GM12878 (cell line): ENCODE results near the gene CERK. TPM values are rescaled to one million over a fixed set of nuclear protein-coding genes. Genes with fewer than 3 reads are reported as not detected.

Experiments
- ATAC-seq: fragments of 200-7000 bp; cut with Tn5 transposase; 3 replicates; pipeline ENCODE4 v1.9.1; 2020; ENCODE audit warnings: mild to moderate bottlenecking, moderate library complexity
- BruUV-seq: library from RNA; stranded (reverse); fragments of 400-500 nt; replicated peaks from 2 replicates; lab custom pipeline; 2021; lab: Mats Ljungman, UMichigan
- CTCF ChIA-PET: fragments of 300-600 bp; sonication (Branson Sonifier 250); formaldehyde crosslinking; extraction: SDS; loops from one replicate; lab custom pipeline; 2021; ENCODE audit warnings: inconsistent platforms; lab: Yijun Ruan, JAX
- POLR2A ChIA-PET: fragments of 350-600 bp; formaldehyde crosslinking; extraction: SDS; loops from one replicate; lab custom pipeline; 2021; ENCODE audit warnings: inconsistent platforms; lab: Charles Lee
- RAD21 ChIA-PET: fragments of 300-600 bp; sonication (Branson Sonifier 250); formaldehyde crosslinking; loops from one replicate; lab custom pipeline; 2023; ENCODE audit warnings: antibody characterized with exemption; ENCODE audit not compliant: unreplicated experiment; lab: Charles Lee
- SMC1A ChIA-PET: fragments of 300-600 bp; sonication (Branson Sonifier 250); formaldehyde crosslinking; loops from one replicate; lab custom pipeline; 2023; ENCODE audit not compliant: unreplicated experiment, uncharacterized antibody; lab: Charles Lee
- DNase-seq: peaks from one replicate; pipeline ENCODE4 v3.0.0-alpha.2; 2011; ENCODE audit warnings: low read depth, low spot score
- FAIRE-seq: peaks from 3 replicates; lab custom pipeline; 2011; peaks lifted over from hg19 to GRCh38; lab: Jason Lieb, UNC
- H2AFZ ChIP-seq: 2 replicates; pipeline ENCODE4 v1.6.0; 2011; ENCODE audit warnings: low read depth, low read length, control low read depth; ENCODE audit not compliant: control insufficient read depth
- H3K27ac ChIP-seq: 2 replicates; pipeline ENCODE4 v1.5.1; 2011; ENCODE audit warnings: control low read depth; ENCODE audit not compliant: control insufficient read depth, insufficient read depth
- H3K27me3 ChIP-seq, 2 experiments: replicated peaks in 1 of 2; 2 replicates each; pipeline versions ENCODE4 v1.6.0 to v1.6.1; 2011; ENCODE audit warnings: low read length in 1 of 2; ENCODE audit not compliant: control insufficient read depth in 2 of 2, insufficient read depth in 2 of 2
- H3K36me3 ChIP-seq, 2 experiments: 2 replicates each; pipeline ENCODE4 v1.5.1; 2011; ENCODE audit warnings: low read length in 1 of 2; ENCODE audit not compliant: control insufficient read depth in 2 of 2, insufficient read depth in 2 of 2
- H3K4me1 ChIP-seq: 2 replicates; pipeline ENCODE4 v1.6.1; 2011; ENCODE audit warnings: mild to moderate bottlenecking, low read length, moderate library complexity, mixed read lengths; ENCODE audit not compliant: control insufficient read depth, insufficient read depth
- H3K4me2 ChIP-seq: 2 replicates; pipeline ENCODE4 v1.6.0; 2011; ENCODE audit warnings: control low read depth; ENCODE audit not compliant: control insufficient read depth, insufficient read depth
- H3K4me3 ChIP-seq: fragments of 200-600 bp; sonication (generic); 2 replicates; pipeline ENCODE4 v1.5.1; 2016
- H3K79me2 ChIP-seq: 2 replicates; pipeline ENCODE4 v1.6.0; 2011; ENCODE audit warnings: low read length; ENCODE audit not compliant: control insufficient read depth, insufficient read depth
- H3K9ac ChIP-seq: 2 replicates; pipeline ENCODE4 v1.8.0; 2011; ENCODE audit warnings: low read length, control low read depth, mixed read lengths; ENCODE audit not compliant: control insufficient read depth, insufficient read depth
- H3K9me3 ChIP-seq: replicated peaks from 3 replicates; pipeline ENCODE4 v1.5.1; 2011; ENCODE audit warnings: mild to moderate bottlenecking, low read length; ENCODE audit not compliant: control insufficient read depth, insufficient read depth
- H4K20me1 ChIP-seq: 2 replicates; pipeline ENCODE4 v1.6.0; 2011; ENCODE audit not compliant: control insufficient read depth, insufficient read depth
- ATF7 ChIP-seq: fragments of 450-650 bp; IDR thresholded peaks from 2 replicates; pipeline ENCODE4 v1.6.1; 2016; ENCODE audit warnings: low read depth, mild to moderate bottlenecking
- IRF4 ChIP-seq: IDR thresholded peaks from 2 replicates; pipeline ENCODE4 v1.6.1; 2011; ENCODE audit warnings: low read depth, low read length
- MEF2A ChIP-seq: IDR thresholded peaks from 2 replicates; pipeline ENCODE4 v1.6.1; 2011; ENCODE audit warnings: low read depth, mild to moderate bottlenecking, low read length, moderate library complexity; ENCODE audit not compliant: insufficient read depth
- MTA3 ChIP-seq: IDR thresholded peaks from 2 replicates; pipeline ENCODE4 v1.6.1; 2012; ENCODE audit warnings: low read length, inconsistent platforms, borderline replicate concordance
- MYB ChIP-seq: fragments of 150-350 bp; IDR thresholded peaks from 2 replicates; pipeline ENCODE4 v1.6.1; 2014; ENCODE audit warnings: mild to moderate bottlenecking, low read depth, low read length, borderline replicate concordance
- POLR2A ChIP-seq: IDR thresholded peaks from 2 replicates; pipeline ENCODE4 v1.6.1; 2011; ENCODE audit warnings: low read depth, mild to moderate bottlenecking, low read length
- POLR2AphosphoS2 ChIP-seq: IDR thresholded peaks from 2 replicates; pipeline ENCODE4 v1.6.1; 2011; ENCODE audit warnings: low read depth, mild to moderate bottlenecking, low read length, improper control_type of control experiment, moderate library complexity
- SIX5 ChIP-seq: IDR thresholded peaks from 2 replicates; pipeline ENCODE4 v1.6.1; 2011; ENCODE audit warnings: mild to moderate bottlenecking, low read depth, low read length, moderate library complexity; ENCODE audit not compliant: severe bottlenecking
- SMAD1 ChIP-seq: fragments of 450-650 bp; IDR thresholded peaks from 2 replicates; pipeline ENCODE4 v1.6.1; 2018; ENCODE audit warnings: mild to moderate bottlenecking, low read depth; ENCODE audit not compliant: partially characterized antibody
- SREBF1 ChIP-seq: IDR thresholded peaks from 2 replicates; pipeline ENCODE4 v1.6.1; 2012; ENCODE audit warnings: mild to moderate bottlenecking, low read length
- TARDBP ChIP-seq: IDR thresholded peaks from 2 replicates; pipeline ENCODE4 v1.6.1; 2016; ENCODE audit warnings: borderline replicate concordance
- TCF3 ChIP-seq: IDR thresholded peaks from 2 replicates; pipeline ENCODE4 v1.6.1; 2012; ENCODE audit warnings: low read depth, mild to moderate bottlenecking, low read length, borderline replicate concordance; ENCODE audit not compliant: insufficient read depth
- YY1 ChIP-seq: IDR thresholded peaks from 2 replicates; pipeline ENCODE4 v1.6.1; 2011; ENCODE audit warnings: low read depth, mild to moderate bottlenecking, low read length
- ZZZ3 ChIP-seq: IDR thresholded peaks from 2 replicates; pipeline ENCODE4 v1.6.1; 2011; ENCODE audit warnings: low read depth; ENCODE audit not compliant: control insufficient read depth, insufficient read length
- WGBS: methylation state at CpG from one replicate; pipeline ENCODE4 v1.1.6; 2016; ENCODE audit warnings: low lambda C conversion rate; ENCODE audit not compliant: insufficient replicate concordance, insufficient coverage; ENCODE audit errors: missing lambda C conversion rate; 5-methylcytosine and 5-hydroxymethylcytosine counted together
- in situ Hi-C: fragments of 300-500 bp; cut with MboI; formaldehyde crosslinking; loops from 9 replicates; pipeline ENCODE4 v1.14.3; 2018; ENCODE audit warnings: mixed read lengths
- intact Hi-C: fragments of 100-400 bp; cut with micrococcal nuclease; formaldehyde crosslinking; loops from one replicate; pipeline ENCODE4 v1.14.2; 2022; ENCODE audit not compliant: unreplicated experiment
- polyA plus RNA-seq, 11 experiments: library from polyadenylated mRNA; depleted of rRNA in 4 of 11; unstranded in 6 of 11; stranded (reverse) in 5 of 11; fragments of >200 nt; fragmentation: Nextera tagmentation in 4 of 11; fragmentation: Illumina TruSeq in 1 of 11; extraction: Ambion mirVana in 4 of 11; extraction: Trizol in 1 of 11; gene quantifications; 1 replicate in 1 of 11; 2 replicates in 10 of 11; pipeline versions ENCODE4 v1.2.1 to v1.2.3, GENCODE V29; 2011 to 2016; ENCODE audit warnings: inconsistent platforms in 2 of 11, missing spikeins in 2 of 11, low read depth in 1 of 11
- total RNA-seq, 4 experiments: library from RNA; depleted of rRNA in 3 of 4; stranded (reverse); fragments of >200 nt in 3 of 4; fragmentation: Illumina TruSeq in 1 of 4; extraction: Trizol in 1 of 4; gene quantifications; 2 replicates each; pipeline versions ENCODE4 v1.2.1 to v1.2.3, GENCODE V29; 2013 to 2021
- TF ChIP-seq, protein P1 (sequence below): IDR thresholded peaks from 2 replicates; pipeline ENCODE4 v1.6.1; 2012; ENCODE audit warnings: improper control_type of control experiment, low read depth, low read length; ENCODE audit not compliant: insufficient replicate concordance
- TF ChIP-seq, protein P2 (sequence below): fragments of 450-650 bp; IDR thresholded peaks from 2 replicates; pipeline ENCODE4 v1.6.1; 2017; ENCODE audit warnings: mild to moderate bottlenecking, moderate library complexity
- TF ChIP-seq, protein P3 (sequence below): IDR thresholded peaks from 2 replicates; pipeline ENCODE4 v1.6.1; 2012; ENCODE audit warnings: low read depth, low read length, improper control_type of control experiment

CERK gene
- total and polyA plus RNA-seq, 10 of the 15 experiments (the other 5 are each of a cell fraction or from before 2014, with no cell fraction given) = 4.0 to 41.1 (median 30.2) TPM

DNA sequence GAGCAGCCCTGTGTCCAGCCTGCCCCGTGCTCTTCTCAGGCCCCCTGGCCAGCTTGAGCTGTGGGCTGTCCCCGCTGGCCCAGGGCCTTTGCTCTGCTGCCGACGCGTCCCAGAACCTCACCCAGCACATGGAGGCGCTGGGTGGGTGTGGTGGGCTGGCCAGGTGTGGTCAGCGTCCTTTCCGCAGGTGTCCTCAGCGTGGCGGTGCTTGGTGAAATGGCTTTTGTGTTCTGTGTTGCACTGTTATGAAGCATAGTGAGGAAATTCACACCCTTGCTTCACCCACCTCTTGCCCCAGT lies 80.4 kb downstream of the CERK start:
- ChIA-PET POLR2A (no interaction called here), CTCF (no interaction called here)
- TF ChIP-seq, protein P1, sequence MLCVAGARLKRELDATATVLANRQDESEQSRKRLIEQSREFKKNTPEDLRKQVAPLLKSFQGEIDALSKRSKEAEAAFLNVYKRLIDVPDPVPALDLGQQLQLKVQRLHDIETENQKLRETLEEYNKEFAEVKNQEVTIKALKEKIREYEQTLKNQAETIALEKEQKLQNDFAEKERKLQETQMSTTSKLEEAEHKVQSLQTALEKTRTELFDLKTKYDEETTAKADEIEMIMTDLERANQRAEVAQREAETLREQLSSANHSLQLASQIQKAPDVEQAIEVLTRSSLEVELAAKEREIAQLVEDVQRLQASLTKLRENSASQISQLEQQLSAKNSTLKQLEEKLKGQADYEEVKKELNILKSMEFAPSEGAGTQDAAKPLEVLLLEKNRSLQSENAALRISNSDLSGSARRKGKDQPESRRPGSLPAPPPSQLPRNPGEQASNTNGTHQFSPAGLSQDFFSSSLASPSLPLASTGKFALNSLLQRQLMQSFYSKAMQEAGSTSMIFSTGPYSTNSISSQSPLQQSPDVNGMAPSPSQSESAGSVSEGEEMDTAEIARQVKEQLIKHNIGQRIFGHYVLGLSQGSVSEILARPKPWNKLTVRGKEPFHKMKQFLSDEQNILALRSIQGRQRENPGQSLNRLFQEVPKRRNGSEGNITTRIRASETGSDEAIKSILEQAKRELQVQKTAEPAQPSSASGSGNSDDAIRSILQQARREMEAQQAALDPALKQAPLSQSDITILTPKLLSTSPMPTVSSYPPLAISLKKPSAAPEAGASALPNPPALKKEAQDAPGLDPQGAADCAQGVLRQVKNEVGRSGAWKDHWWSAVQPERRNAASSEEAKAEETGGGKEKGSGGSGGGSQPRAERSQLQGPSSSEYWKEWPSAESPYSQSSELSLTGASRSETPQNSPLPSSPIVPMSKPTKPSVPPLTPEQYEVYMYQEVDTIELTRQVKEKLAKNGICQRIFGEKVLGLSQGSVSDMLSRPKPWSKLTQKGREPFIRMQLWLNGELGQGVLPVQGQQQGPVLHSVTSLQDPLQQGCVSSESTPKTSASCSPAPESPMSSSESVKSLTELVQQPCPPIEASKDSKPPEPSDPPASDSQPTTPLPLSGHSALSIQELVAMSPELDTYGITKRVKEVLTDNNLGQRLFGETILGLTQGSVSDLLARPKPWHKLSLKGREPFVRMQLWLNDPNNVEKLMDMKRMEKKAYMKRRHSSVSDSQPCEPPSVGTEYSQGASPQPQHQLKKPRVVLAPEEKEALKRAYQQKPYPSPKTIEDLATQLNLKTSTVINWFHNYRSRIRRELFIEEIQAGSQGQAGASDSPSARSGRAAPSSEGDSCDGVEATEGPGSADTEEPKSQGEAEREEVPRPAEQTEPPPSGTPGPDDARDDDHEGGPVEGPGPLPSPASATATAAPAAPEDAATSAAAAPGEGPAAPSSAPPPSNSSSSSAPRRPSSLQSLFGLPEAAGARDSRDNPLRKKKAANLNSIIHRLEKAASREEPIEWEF = no peak
- TF ChIP-seq TARDBP (no peak), ATF7 (no peak), SIX5 (no peak), POLR2A (no peak), IRF4 (no peak), MEF2A (no peak), MTA3 (no peak), SREBF1 (no peak), TCF3 (no peak), SMAD1 (no peak), ZZZ3 (no peak), POLR2AphosphoS2 (no peak), YY1 (no peak), MYB (no peak)
- TF ChIP-seq, protein P2, sequence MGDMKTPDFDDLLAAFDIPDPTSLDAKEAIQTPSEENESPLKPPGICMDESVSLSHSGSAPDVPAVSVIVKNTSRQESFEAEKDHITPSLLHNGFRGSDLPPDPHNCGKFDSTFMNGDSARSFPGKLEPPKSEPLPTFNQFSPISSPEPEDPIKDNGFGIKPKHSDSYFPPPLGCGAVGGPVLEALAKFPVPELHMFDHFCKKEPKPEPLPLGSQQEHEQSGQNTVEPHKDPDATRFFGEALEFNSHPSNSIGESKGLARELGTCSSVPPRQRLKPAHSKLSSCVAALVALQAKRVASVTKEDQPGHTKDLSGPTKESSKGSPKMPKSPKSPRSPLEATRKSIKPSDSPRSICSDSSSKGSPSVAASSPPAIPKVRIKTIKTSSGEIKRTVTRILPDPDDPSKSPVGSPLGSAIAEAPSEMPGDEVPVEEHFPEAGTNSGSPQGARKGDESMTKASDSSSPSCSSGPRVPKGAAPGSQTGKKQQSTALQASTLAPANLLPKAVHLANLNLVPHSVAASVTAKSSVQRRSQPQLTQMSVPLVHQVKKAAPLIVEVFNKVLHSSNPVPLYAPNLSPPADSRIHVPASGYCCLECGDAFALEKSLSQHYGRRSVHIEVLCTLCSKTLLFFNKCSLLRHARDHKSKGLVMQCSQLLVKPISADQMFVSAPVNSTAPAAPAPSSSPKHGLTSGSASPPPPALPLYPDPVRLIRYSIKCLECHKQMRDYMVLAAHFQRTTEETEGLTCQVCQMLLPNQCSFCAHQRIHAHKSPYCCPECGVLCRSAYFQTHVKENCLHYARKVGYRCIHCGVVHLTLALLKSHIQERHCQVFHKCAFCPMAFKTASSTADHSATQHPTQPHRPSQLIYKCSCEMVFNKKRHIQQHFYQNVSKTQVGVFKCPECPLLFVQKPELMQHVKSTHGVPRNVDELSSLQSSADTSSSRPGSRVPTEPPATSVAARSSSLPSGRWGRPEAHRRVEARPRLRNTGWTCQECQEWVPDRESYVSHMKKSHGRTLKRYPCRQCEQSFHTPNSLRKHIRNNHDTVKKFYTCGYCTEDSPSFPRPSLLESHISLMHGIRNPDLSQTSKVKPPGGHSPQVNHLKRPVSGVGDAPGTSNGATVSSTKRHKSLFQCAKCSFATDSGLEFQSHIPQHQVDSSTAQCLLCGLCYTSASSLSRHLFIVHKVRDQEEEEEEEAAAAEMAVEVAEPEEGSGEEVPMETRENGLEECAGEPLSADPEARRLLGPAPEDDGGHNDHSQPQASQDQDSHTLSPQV = no peak
- TF ChIP-seq, protein P3, sequence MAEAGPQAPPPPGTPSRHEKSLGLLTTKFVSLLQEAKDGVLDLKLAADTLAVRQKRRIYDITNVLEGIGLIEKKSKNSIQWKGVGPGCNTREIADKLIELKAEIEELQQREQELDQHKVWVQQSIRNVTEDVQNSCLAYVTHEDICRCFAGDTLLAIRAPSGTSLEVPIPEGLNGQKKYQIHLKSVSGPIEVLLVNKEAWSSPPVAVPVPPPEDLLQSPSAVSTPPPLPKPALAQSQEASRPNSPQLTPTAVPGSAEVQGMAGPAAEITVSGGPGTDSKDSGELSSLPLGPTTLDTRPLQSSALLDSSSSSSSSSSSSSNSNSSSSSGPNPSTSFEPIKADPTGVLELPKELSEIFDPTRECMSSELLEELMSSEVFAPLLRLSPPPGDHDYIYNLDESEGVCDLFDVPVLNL = no peak

More for the DNA sequence above, 80.4 kb downstream of the CERK start:
- no peak for FAIRE-seq
- H3K9me3 ChIP-seq = no peaks in the 10 kb centered on the region
- no peaks in the 10 kb centered on the region for H3K27me3 ChIP-seq
- no peak overlapping the region for H3K4me3 ChIP-seq
- no peaks in the 10 kb centered on the region for H3K79me2 ChIP-seq
- ChIA-PET RAD21 (no interaction called here), SMC1A (no interaction called here)
- intact Hi-C loops = no loop called here
- no TSS peak for BruUV-seq
- H3K36me3 ChIP-seq = peaks cover 0 to 7% of the 10 kb centered on the region in 2 experiments; a peak in 2 of 4 replicates
- peaks cover 7% of the 10 kb centered on the region for H3K4me1 ChIP-seq
- no peaks in the 10 kb centered on the region for H4K20me1 ChIP-seq
- 86% methylated on average over 10 of the region's 10 CpGs for WGBS
- DNase-seq = no peak
- no peak for ATAC-seq
- no peak overlapping the region for H2AFZ ChIP-seq
- no peak overlapping the region for H3K27ac ChIP-seq
- no peak overlapping the region for H3K4me2 ChIP-seq
- in situ Hi-C loops = no loop called here
- H3K9ac ChIP-seq = no peak overlapping the region
